ENCODE results near the gene SCRT2. TPM values are rescaled to one million over a fixed set of nuclear protein-coding genes. Genes with fewer than 3 reads are reported as not detected.

SCRT2 gene
- total and polyA plus RNA-seq, 9 of the 15 experiments (the other 6 are each of a cell fraction or from before 2014, with no cell fraction given), result 0.04 to 0.75 (median 0.13) TPM; not detected in 2

- TF ChIP-seq BRD4 (IDR thresholded peaks at IDR 0.05) (no peak), RBFOX2 (IDR thresholded peaks at IDR 0.05; ENCODE audit: low read depth, low read length) (no peak), ZC3H8 (IDR thresholded peaks at IDR 0.05) (no peak), TAF15 (IDR thresholded peaks at IDR 0.05; ENCODE audit: low read depth, low read length) (no peak), CREBBP (IDR thresholded peaks at IDR 0.05; ENCODE audit: low read depth, low read length) (no peak), ETV1 (tag; conservative IDR thresholded peaks at IDR 0.05; ENCODE audit: low read depth) (no peak), ZFP36 (IDR thresholded peaks at IDR 0.05; ENCODE audit: low read depth, low read length, partially characterized antibody) (peak; percentile 92), ZKSCAN1 (IDR thresholded peaks at IDR 0.05; ENCODE audit: low read depth, low read length) (no peak), BCOR (IDR thresholded peaks at IDR 0.05) (peak; percentile 97), PHB (CRISPR knock-in tag; IDR thresholded peaks at IDR 0.05) (no peak), FOXA3 (CRISPR knock-in tag; conservative IDR thresholded peaks at IDR 0.05 in 1 of 2, IDR thresholded peaks at IDR 0.05 in 1 of 2) (no peak), ATF6 (CRISPR knock-in tag; IDR thresholded peaks at IDR 0.05) (no peak), ZBTB12 (CRISPR knock-in tag; IDR thresholded peaks at IDR 0.05) (no peak), GTF2B (IDR thresholded peaks at IDR 0.05; ENCODE audit: extremely low read depth, insufficient read length) (no peak), POLR2G (IDR thresholded peaks at IDR 0.05; ENCODE audit: low read depth, low read length) (no peak), ZNF316 (IDR thresholded peaks at IDR 0.05) (no peak; the same call in none of the 2 replicates), RCOR1 (IDR thresholded peaks at IDR 0.05; ENCODE audit: borderline replicate concordance in 1 of 2, low read depth in 2 of 2, low read length in 2 of 2) (peak in 1 of 2 experiments; percentile 53; a peak in 1 of 4 replicates), ZNF12 (CRISPR knock-in tag; IDR thresholded peaks at IDR 0.05) (no peak), SFPQ (IDR thresholded peaks at IDR 0.05; ENCODE audit: low read depth, low read length) (no peak), HDAC2 (IDR thresholded peaks at IDR 0.05) (peak; percentile 92), NCOR1 (IDR thresholded peaks at IDR 0.05) (no peak), ZEB2 (IDR thresholded peaks at IDR 0.05) (no peak), MBD2 (IDR thresholded peaks at IDR 0.05; ENCODE audit: borderline replicate concordance, low read depth) (no peak)
These were observed 2.5 kb downstream of the SCRT2 start (continued) for GRCh38 chr20:672963-673602.

All from K562 (cell line).